ENCODE results near the gene WEE2. TPM values are rescaled to one million over a fixed set of nuclear protein-coding genes. Genes with fewer than 3 reads are reported as not detected.
"Not testable (repeated sequence)": the region's sequence is repeated elsewhere in the genome, so short reads cannot be mapped to it uniquely, and the experiment has no call there.

Gene WEE2
- polyA plus RNA-seq, 1 experiment = not detected

- Histone ChIP-seq H3K9me3 (ENCODE audit: control insufficient read depth, insufficient read depth, low read length) (no peaks in the 10 kb centered on the region), H3K27ac (ENCODE audit: low read depth, low read length) (no peak overlapping the region), H3K27me3 (ENCODE audit: control insufficient read depth, insufficient read depth, low read length) (no peaks in the 10 kb centered on the region), H3K4me3 (ENCODE audit: low read depth, low read length) (no peak overlapping the region)
- DNase-seq (ENCODE audit: low read depth, low spot score) = no peak
- no peak for TF ChIP-seq CTCF (IDR thresholded peaks at IDR 0.05; ENCODE audit: low read depth, low read length)
- ChIA-PET CTCF (interaction anchor here (1.0 to 2.3 kb wide), 3 partner anchors 8 to 53 kb away, joined by 3 to 8 read pairs (median 6); partner anchors contain the start of gene SSBP1), POLR2A (interaction anchor here (0.6 kb wide), 1 partner anchor 52 kb away, joined by 3 read pairs; the partner anchor contains the start of gene SSBP1)
Measured at GRCh38 chr7:141685285-141686023, 22.7 kb upstream of the WEE2 start.

- no peaks in the 10 kb centered on the region for H3K27me3 ChIP-seq (ENCODE audit: control insufficient read depth, insufficient read depth, low read length)
- no peak overlapping the region for H3K4me3 ChIP-seq (ENCODE audit: low read depth, low read length)
- H3K9me3 ChIP-seq (ENCODE audit: control insufficient read depth, insufficient read depth, low read length) = no peaks in the 10 kb centered on the region
- no peak for DNase-seq (ENCODE audit: low read depth, low spot score)
- ChIA-PET POLR2A (interaction anchor here (0.6 kb wide), 1 partner anchor 52 kb away, joined by 3 read pairs; the partner anchor contains the start of gene SSBP1), CTCF (interaction anchor here (1.0 to 2.3 kb wide), 3 partner anchors 9 to 52 kb away, joined by 3 to 8 read pairs (median 6); partner anchors contain the start of gene SSBP1)
- TF ChIP-seq CTCF (IDR thresholded peaks at IDR 0.05; ENCODE audit: low read depth, low read length) = no peak
- no peak overlapping the region for H3K27ac ChIP-seq (ENCODE audit: low read depth, low read length)
Measured at GRCh38 chr7:141686074-141686473, 22.1 kb upstream of the WEE2 start.

- Histone ChIP-seq H3K27me3 (ENCODE audit: control insufficient read depth, insufficient read depth, low read length) (no peaks in the 10 kb centered on the region), H3K9me3 (ENCODE audit: control insufficient read depth, insufficient read depth, low read length) (no peaks in the 10 kb centered on the region), H3K4me3 (ENCODE audit: low read depth, low read length) (no peak overlapping the region), H3K27ac (ENCODE audit: low read depth, low read length) (no peak overlapping the region)
- no peak for DNase-seq (ENCODE audit: low read depth, low spot score)
- no peak for TF ChIP-seq CTCF (IDR thresholded peaks at IDR 0.05; ENCODE audit: low read depth, low read length)
- ChIA-PET CTCF (interaction anchor here (1.0 to 2.3 kb wide), 3 partner anchors 9 to 51 kb away, joined by 3 to 8 read pairs (median 6); partner anchors contain the start of gene SSBP1), POLR2A (no interaction called here)
Measured at GRCh38 chr7:141686670-141687069, 21.5 kb upstream of the WEE2 start.

GRCh38 chr7:141688043-141688442 lies 20.1 kb upstream of the WEE2 start:
- Histone ChIP-seq H3K27me3 (ENCODE audit: control insufficient read depth, insufficient read depth, low read length) (no peaks in the 10 kb centered on the region), H3K9me3 (ENCODE audit: control insufficient read depth, insufficient read depth, low read length) (no peaks in the 10 kb centered on the region), H3K4me3 (ENCODE audit: low read depth, low read length) (no peak overlapping the region), H3K27ac (ENCODE audit: low read depth, low read length) (no peak overlapping the region)
- ChIA-PET CTCF (interaction anchor here (0.6 to 0.9 kb wide), 2 partner anchors 33 to 50 kb away, joined by 3 to 5 read pairs; partner anchors contain the start of gene SSBP1), POLR2A (no interaction called here)
- DNase-seq (ENCODE audit: low read depth, low spot score) = no peak
- TF ChIP-seq CTCF (IDR thresholded peaks at IDR 0.05; ENCODE audit: low read depth, low read length) = no peak

- POLR2A ChIA-PET; H3K9me3 ChIP-seq (ENCODE audit: control insufficient read depth, insufficient read depth, low read length); H3K27me3 ChIP-seq (ENCODE audit: control insufficient read depth, insufficient read depth, low read length); DNase-seq (ENCODE audit: low read depth, low spot score); H3K27ac ChIP-seq (ENCODE audit: low read depth, low read length); H3K4me3 ChIP-seq (ENCODE audit: low read depth, low read length): not testable (repeated sequence)
- CTCF ChIA-PET = interaction anchor here (0.6 to 1.4 kb wide), 4 partner anchors 97 to 1211 kb away, joined by 3 to 7 read pairs (median 4); no protein-coding TSS in a partner anchor
Measured at GRCh38 chr7:141689072-141689825, 18.9 kb upstream of the WEE2 start.

Data from AG04450 (cell line).